HL-60 (cell line): Measurements from ENCODE around the gene TRPV4.

Experiments
- DNase-seq, 2 experiments: peaks; one replicate each; pipeline ENCODE4 v3.0.0-alpha.2; 2010 to 2020; ENCODE audit warnings: low read depth in 1 of 2, low spot score in 1 of 2
- H3K27ac ChIP-seq: fragments of 250-450 bp; sonication (Bioruptor Pico); replicated peaks from 2 replicates; pipeline ENCODE4 v1.5.1; 2020; ENCODE audit warnings: mild to moderate bottlenecking, moderate library complexity
- H3K27me3 ChIP-seq: fragments of 250-450 bp; sonication (Bioruptor Pico); 2 replicates; pipeline ENCODE4 v1.5.1; 2021; ENCODE audit warnings: mild to moderate bottlenecking, moderate library complexity; ENCODE audit not compliant: insufficient read depth, poor library complexity, severe bottlenecking
- H3K4me3 ChIP-seq: replicated peaks from 2 replicates; pipeline ENCODE4 v1.5.1; 2011; ENCODE audit warnings: mild to moderate bottlenecking, control low read depth, low read length; ENCODE audit not compliant: insufficient read depth
- CTCF ChIP-seq: IDR thresholded peaks from one replicate; pipeline ENCODE4 v1.5.1; 2011; ENCODE audit warnings: low read length, control low read depth, inconsistent platforms; ENCODE audit not compliant: insufficient read depth
- GABPA ChIP-seq: IDR thresholded peaks from 2 replicates; pipeline ENCODE4 v1.6.1; 2012; ENCODE audit warnings: low read depth
- POLR2AphosphoS5 ChIP-seq: IDR thresholded peaks from 2 replicates; pipeline ENCODE4 v1.6.1; 2012; ENCODE audit warnings: low read depth
- REST ChIP-seq: IDR thresholded peaks from 2 replicates; pipeline ENCODE4 v1.6.1; 2012; ENCODE audit warnings: low read depth; ENCODE audit not compliant: insufficient replicate concordance
- SPI1 ChIP-seq: IDR thresholded peaks from 2 replicates; pipeline ENCODE4 v1.6.1; 2012; ENCODE audit warnings: low read depth, mild to moderate bottlenecking, borderline replicate concordance

Gene TRPV4

GRCh38 chr12:109783135-109783964 lies 49.8 kb downstream of the TRPV4 start:
- no peak overlapping the region for H3K27ac ChIP-seq
- no peak for DNase-seq
- no peaks in the 10 kb centered on the region for H3K27me3 ChIP-seq
- no peak for TF ChIP-seq SPI1
- TF ChIP-seq GABPA, result no peak
- TF ChIP-seq REST, result no peak
- no peak for TF ChIP-seq CTCF
- H3K4me3 ChIP-seq, result no peak overlapping the region

- no peak for DNase-seq
- Histone ChIP-seq H3K27ac (no peak overlapping the region), H3K4me3 (no peak overlapping the region), H3K27me3 (no peaks in the 10 kb centered on the region)
- TF ChIP-seq CTCF (no peak), POLR2AphosphoS5 (no peak), GABPA (no peak), REST (no peak), SPI1 (no peak)
Measured at GRCh38 chr12:109782326-109782703, 50.9 kb downstream of the TRPV4 start.

GRCh38 chr12:109781668-109782325 lies 51.4 kb downstream of the TRPV4 start:
- H3K4me3 ChIP-seq, result no peak overlapping the region

More at GRCh38 chr12:109781668-109782325, 51.4 kb downstream of the TRPV4 start:
- Histone ChIP-seq H3K27me3 (no peaks in the 10 kb centered on the region), H3K27ac (no peak overlapping the region)
- DNase-seq, result no peak
- TF ChIP-seq POLR2AphosphoS5 (no peak), REST (no peak), SPI1 (no peak), CTCF (no peak), GABPA (no peak)
